AG04449 (cell line): ENCODE measurements around the gene TTC23.

Experiments
- CTCF ChIA-PET: fragments of 350-600 bp; formaldehyde crosslinking; extraction: SDS; loops from one replicate; lab custom pipeline; 2021; ENCODE audit warnings: antibody characterized with exemption; lab: Yijun Ruan, JAX
- POLR2A ChIA-PET: fragments of 400-600, 350-600 bp; formaldehyde crosslinking; extraction: SDS; loops from one replicate; lab custom pipeline; 2020; ENCODE audit warnings: antibody characterized with exemption, inconsistent platforms; lab: Yijun Ruan, JAX
- DNase-seq: peaks from one replicate; pipeline ENCODE4 v3.0.0-alpha.2; 2010; ENCODE audit warnings: low read depth, low spot score
- H3K4me3 ChIP-seq: 2 replicates; pipeline ENCODE4 v1.5.1; 2011; ENCODE audit warnings: low read depth, mild to moderate bottlenecking, control low read depth, low read length
- CTCF ChIP-seq: IDR thresholded peaks from one replicate; pipeline ENCODE4 v1.5.1; 2011; ENCODE audit warnings: mild to moderate bottlenecking, moderate library complexity, low read length, control low read depth, inconsistent platforms; ENCODE audit not compliant: insufficient read depth; ENCODE audit errors: missing control alignments

TTC23 gene

DNA sequence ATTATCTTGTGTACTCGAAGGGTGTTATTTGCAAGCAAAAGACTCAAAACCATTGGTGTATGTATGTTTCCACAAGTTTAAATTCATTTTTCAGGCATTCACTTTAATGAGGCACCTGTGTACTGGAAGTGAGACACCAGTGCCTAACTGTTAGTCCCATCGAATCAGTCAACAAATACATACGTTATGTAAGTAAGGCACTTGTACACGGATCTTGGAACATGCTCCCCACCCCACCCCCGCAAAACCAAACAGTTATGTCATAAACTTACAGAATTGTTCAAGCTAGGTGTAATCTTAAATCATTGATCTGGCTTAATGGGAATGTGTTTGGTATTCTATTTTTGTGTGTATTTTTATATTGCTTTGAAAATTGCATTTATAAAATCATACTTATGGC lies 19.1 kb upstream of the TTC23 start:
- ChIA-PET POLR2A (no interaction called here), CTCF (interaction anchor here (0.7 to 21.6 kb wide), 6 partner anchors 10 to 488 kb away, joined by 3 to 335 read pairs (median 5); partner anchors contain the start of gene LYSMD4)
- H3K4me3 ChIP-seq = no peak overlapping the region
- TF ChIP-seq CTCF = no peak
- DNase-seq = no peak

- POLR2A ChIA-PET = no interaction called here
- no peak overlapping the region for H3K4me3 ChIP-seq
- no peak for DNase-seq
- CTCF ChIA-PET = interaction anchor here (0.6 to 21.6 kb wide), 4 partner anchors 13 to 489 kb away, joined by 3 to 335 read pairs (median 4); no protein-coding TSS in a partner anchor
- TF ChIP-seq CTCF = no peak
These were observed 18.6 kb upstream of the TTC23 start for GRCh38 chr15:99267957-99268356.

GRCh38 chr15:99265541-99266070 lies 16.2 kb upstream of the TTC23 start:
- DNase-seq = no peak
- no peak overlapping the region for H3K4me3 ChIP-seq
- ChIA-PET CTCF (interaction anchor here (1.0 to 3.3 kb wide), 3 partner anchors 9 to 491 kb away, joined by 3 to 13 read pairs (median 3); no protein-coding TSS in a partner anchor), POLR2A (no interaction called here)
- no peak for TF ChIP-seq CTCF

- no peak for TF ChIP-seq CTCF
- no peak for DNase-seq
- no peak overlapping the region for H3K4me3 ChIP-seq
- ChIA-PET CTCF (interaction anchor here (1.8 to 5.6 kb wide), 4 partner anchors 9 to 440 kb away, joined by 4 to 49 read pairs (median 12); no protein-coding TSS in a partner anchor), POLR2A (no interaction called here)
These were observed 14.7 kb upstream of the TTC23 start for GRCh38 chr15:99264125-99264524.

DNA sequence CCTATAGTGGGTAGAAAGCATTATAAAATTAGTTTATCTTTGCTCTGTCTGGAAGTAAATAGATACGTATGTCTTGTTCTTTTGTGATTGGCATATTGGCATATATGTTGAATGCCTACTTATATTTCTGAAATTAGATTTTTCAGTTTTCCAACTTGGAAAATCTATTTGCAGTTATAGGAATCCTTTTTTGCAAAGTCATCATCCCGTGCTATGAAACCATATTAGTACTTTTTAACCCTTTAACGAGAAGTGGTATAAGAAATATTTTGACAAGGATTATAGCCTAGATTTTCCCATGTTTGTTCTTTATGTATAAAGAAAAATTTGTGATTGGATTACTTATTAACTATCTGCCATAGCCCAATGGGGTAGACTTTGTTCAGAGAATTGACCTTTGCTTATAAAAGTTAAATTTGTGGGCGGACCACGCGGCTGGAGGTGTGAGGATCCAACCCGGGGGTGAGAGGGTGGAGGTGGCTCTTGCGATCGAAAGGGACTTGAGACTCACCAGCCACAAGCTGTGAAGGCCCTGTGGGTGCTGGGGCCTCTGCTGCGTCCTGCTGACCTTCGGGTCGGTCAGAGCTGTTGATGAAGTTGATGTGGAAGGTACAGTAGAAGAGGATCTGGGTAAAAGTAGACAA lies 7.8 kb upstream of the TTC23 start:
- no peak for TF ChIP-seq CTCF
- no peak overlapping the region for H3K4me3 ChIP-seq
- POLR2A ChIA-PET = no interaction called here
- no peak for DNase-seq
- CTCF ChIA-PET = interaction anchor here (1.1 kb wide), 2 partner anchors 15 to 16 kb away, joined by 4 to 6 read pairs; no protein-coding TSS in a partner anchor

DNA sequence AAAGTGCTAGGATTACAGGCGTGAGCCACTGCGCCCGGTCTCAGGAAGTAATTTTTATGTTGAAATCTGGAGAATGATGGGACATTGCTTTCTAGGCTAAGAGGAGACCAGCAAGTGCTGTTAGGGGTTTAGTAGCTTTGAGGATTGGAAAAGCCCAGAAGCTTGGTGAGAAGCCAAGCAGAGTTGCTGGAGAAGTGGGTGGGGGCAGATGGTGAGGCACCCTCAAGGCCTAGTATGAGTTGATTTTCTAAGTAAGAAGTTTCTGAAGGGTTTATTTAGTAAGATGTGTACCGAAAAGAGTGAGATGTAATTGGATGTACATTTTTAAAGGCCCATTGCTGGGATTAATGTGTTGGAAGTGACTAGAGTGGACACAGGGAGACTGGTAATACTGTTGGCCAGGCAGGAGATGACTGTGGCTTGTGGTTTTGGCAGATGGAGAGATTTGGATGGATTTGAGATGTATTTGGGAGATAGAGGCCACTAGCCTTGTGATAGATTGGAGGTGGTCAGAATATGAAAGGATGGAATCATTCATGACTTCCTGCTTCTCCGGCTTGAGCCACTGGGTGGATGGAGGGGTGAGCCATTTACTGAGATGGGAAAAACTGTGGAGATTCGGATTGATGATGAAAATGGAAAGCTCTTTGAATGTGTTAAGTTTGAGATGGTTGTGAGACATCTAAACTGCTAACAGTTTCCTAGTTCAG lies 4.2 kb upstream of the TTC23 start:
- POLR2A ChIA-PET = no interaction called here
- TF ChIP-seq CTCF = no peak

More for the DNA sequence above, 4.2 kb upstream of the TTC23 start:
- CTCF ChIA-PET = interaction anchor here (1.0 to 3.5 kb wide), 9 partner anchors 11 to 503 kb away, joined by 3 to 24 read pairs (median 4); no protein-coding TSS in a partner anchor
- DNase-seq = no peak
- no peak overlapping the region for H3K4me3 ChIP-seq
